Measurements from ENCODE around the gene TBL3. TPM values are rescaled to one million over a fixed set of nuclear protein-coding genes. Genes with fewer than 3 reads are reported as not detected.
"Not testable (repeated sequence)": the region's sequence is repeated elsewhere in the genome, so short reads cannot be mapped to it uniquely, and the experiment has no call there.

Gene TBL3
- total RNA-seq, 2 donors from 2014 or later = 22.6 to 24.4 TPM

DNA sequence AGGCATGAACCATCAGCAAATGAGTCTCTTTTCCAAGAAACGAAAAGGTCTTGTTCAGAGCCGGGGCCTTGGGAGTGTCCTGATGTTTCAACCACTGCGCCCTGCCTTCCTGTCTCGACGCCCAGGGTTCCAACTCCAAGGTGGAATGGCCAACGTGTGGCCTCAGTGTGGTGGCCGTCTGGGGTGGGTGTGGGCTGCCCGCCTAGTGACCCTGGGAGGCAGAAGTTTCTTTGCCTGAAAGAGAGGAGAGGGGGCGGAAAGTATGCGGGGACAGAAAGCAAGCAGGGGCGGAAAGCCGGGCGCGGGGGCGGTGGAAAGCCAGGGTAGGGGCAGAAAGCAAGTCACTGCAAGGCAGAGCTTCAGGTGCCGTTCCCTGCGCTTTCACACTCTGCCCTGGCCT, 32.9 kb upstream of the TBL3 start:
- Mint-ChIP-seq H3K36me3 (ENCODE audit: insufficient read depth in 2 of 2) (peaks cover 2% of the 10 kb centered on the region in 2 donors), H3K27ac (no peak overlapping the region), H3K4me1 (ENCODE audit: low read depth) (peaks cover 17% of the 10 kb centered on the region), H3K4me3 (no peak overlapping the region), H3K9me3 (no peaks in the 10 kb centered on the region), H3K27me3 (ENCODE audit: low read depth) (no peaks in the 10 kb centered on the region)
- ATAC-seq (replicated peaks in 1 of 2) (no peak), DNase-seq (no peak)

DNA sequence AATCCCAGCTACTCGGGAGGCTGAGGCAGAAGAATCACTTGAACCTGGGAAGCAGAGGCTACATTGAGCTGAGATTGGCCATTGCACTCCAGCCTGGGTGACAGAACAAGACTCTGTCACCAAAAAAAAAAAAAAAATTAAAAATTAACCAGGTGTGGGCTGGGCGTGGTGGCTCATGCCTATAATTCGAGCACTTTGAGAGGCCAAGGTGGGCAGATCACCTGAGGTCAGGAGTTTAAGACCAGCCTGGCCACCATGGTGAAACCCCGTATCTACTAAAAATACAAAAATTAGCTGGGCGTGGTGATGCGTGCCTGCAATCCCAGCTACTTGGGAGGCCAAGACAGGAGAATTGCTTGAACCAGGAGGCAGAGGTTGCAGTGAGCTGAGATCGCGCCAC, 32.0 kb upstream of the TBL3 start:
- H3K4me3 Mint-ChIP-seq; H3K27ac Mint-ChIP-seq; H3K27me3 Mint-ChIP-seq (ENCODE audit: low read depth); DNase-seq; ATAC-seq (replicated peaks in 1 of 2); H3K36me3 Mint-ChIP-seq (ENCODE audit: insufficient read depth in 2 of 2); H3K9me3 Mint-ChIP-seq: not testable (repeated sequence)
- H3K4me1 Mint-ChIP-seq (ENCODE audit: low read depth) = peaks cover 26% of the 10 kb centered on the region

DNA sequence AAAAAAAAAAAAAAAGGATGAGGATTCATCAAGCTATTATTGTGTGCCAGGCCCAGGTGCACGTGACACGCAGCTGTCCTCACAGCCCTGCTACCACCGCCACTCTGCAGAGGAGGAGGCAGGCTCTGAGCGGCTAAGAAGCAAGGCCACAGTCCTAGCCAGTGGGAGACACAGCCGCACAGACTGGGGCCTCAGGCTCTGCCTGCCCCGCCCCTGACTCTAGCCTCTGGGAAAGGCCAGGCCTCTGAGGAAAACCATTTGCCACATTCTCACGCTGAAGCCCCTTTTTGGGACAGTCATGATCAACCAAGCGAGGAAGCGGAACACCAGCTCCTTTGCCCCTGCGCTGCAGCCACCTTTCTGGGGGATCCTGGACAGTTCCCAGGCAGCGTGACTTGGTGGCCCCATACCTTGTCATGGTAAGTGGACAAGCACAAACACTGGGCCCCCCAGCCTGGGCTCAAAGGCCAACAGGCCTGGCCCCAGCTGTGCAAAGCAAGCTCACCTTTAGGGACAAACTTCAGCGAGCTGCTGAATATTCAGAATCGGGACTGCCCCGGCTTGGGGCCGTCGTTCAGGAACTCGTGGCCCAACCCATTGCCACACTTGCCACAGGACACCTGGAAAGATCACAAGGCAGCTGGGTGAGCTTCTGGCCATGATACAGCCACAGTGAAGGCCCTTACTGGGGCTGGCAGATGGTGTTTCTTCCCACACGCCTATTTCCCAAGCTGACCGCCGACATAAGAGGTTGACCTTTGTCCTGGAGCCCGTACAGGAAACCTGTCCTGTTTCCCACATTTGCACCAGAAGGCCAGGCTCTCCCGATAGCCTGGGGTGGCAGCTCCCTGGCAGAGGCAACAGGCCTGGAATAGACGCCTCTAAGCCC, 31.3 kb upstream of the TBL3 start:
- no peaks in the 10 kb centered on the region for H3K9me3 Mint-ChIP-seq
- H3K27ac Mint-ChIP-seq = no peak overlapping the region
- DNase-seq = no peak
- H3K36me3 Mint-ChIP-seq (ENCODE audit: insufficient read depth in 2 of 2) = peaks cover 2% of the 10 kb centered on the region in 2 donors
- no peak for ATAC-seq (replicated peaks in 1 of 2)
- H3K4me3 Mint-ChIP-seq = no peak overlapping the region
- no peaks in the 10 kb centered on the region for H3K27me3 Mint-ChIP-seq (ENCODE audit: low read depth)
- H3K4me1 Mint-ChIP-seq (ENCODE audit: low read depth) = peaks cover 29% of the 10 kb centered on the region

DNA sequence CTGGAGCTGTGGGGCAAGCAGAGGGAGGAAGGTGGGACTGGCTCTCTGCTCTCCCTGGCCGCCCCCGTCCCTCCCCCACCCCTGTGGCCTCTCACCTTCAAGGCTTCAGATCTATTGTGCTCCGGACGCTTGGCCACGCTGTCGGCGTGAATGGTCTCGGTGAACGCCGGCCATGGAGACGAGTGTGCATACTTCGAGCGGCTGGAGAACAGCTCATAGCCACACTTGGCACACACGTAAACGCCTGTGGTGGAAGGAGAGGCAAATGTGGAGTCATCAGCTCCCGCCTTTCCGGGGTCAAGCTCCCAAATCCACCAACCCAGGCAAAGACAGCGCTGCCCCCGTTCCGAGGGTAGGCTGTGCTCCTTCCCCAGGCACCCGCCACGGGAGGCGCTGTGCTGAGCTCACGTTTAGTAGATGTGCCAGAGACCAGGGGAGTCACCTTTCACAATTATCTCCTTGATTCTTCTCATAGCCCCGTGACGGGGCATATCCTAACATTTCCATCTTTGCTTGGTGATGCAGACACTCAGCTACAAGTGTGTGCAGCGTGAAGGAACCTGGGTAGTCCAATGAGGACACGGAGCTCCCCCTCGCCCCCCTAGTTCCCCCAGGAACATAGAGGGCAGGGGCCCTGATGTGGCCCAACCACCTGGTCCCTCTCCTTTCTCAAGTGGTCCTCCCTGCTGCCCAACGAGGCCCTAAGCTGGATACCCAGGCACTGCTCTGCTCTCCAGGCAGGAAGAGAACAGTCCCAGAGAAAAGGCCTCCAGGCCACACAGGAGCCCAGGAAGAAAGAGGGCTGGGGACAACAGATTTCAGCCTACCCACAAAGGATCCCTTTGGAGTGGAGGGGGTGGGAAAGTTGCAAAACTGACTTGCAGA, 30.4 kb upstream of the TBL3 start:
- H3K27me3 Mint-ChIP-seq (ENCODE audit: low read depth) = no peaks in the 10 kb centered on the region
- H3K36me3 Mint-ChIP-seq (ENCODE audit: insufficient read depth in 2 of 2) = peaks cover 2% of the 10 kb centered on the region in 2 donors
- peak overlapping the region; percentile 98 for H3K4me3 Mint-ChIP-seq
- DNase-seq (no peak), ATAC-seq (replicated peaks in 1 of 2) (no peak)
- no peaks in the 10 kb centered on the region for H3K9me3 Mint-ChIP-seq
- H3K4me1 Mint-ChIP-seq (ENCODE audit: low read depth) = peaks cover 31% of the 10 kb centered on the region
- H3K27ac Mint-ChIP-seq = no peak overlapping the region

DNA sequence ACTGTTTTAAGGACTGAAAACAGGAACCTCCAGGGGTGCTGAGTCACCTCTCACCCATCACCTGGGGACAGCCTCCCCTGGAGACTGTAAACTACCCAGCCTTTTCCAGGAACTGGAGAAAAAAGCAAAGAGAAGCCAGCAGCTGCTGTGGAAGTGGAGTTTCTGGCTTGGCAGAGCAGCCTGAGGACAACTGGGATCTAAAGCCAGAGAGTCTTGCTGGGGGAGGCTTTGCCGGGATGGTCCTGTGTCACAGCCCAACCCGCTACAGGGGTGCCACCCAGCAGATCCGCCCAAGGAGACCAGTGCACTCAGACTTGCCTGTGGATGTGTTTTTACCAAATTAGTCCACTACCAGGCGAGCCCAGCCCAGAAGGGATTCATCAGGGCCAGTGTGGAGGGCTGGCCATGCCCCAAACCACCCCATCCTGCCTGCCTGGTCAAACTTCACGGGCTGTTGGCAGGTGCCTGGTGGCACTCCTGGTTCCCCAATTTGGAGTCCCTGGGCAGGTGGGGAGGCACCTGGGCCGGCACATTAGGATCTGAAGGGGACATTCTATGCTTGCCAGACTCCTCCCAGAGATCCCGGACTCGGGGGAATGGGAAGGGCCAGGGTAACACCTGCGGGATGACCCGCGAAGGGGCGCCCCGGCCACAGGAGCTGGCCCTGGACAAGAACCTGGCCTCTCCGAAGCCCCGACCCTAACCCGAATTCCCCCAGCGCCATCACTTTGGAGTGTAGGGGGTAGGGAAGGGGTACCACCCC, 29.6 kb upstream of the TBL3 start:
- Mint-ChIP-seq H3K27me3 (ENCODE audit: low read depth) (no peaks in the 10 kb centered on the region), H3K27ac (no peak overlapping the region), H3K4me3 (peak overlapping the region; percentile 98), H3K9me3 (no peaks in the 10 kb centered on the region), H3K36me3 (ENCODE audit: insufficient read depth in 2 of 2) (peaks cover 2% of the 10 kb centered on the region in 2 donors), H3K4me1 (ENCODE audit: low read depth) (peaks cover 31% of the 10 kb centered on the region)
- DNase-seq (no peak), ATAC-seq (replicated peaks in 1 of 2) (no peak)

DNA sequence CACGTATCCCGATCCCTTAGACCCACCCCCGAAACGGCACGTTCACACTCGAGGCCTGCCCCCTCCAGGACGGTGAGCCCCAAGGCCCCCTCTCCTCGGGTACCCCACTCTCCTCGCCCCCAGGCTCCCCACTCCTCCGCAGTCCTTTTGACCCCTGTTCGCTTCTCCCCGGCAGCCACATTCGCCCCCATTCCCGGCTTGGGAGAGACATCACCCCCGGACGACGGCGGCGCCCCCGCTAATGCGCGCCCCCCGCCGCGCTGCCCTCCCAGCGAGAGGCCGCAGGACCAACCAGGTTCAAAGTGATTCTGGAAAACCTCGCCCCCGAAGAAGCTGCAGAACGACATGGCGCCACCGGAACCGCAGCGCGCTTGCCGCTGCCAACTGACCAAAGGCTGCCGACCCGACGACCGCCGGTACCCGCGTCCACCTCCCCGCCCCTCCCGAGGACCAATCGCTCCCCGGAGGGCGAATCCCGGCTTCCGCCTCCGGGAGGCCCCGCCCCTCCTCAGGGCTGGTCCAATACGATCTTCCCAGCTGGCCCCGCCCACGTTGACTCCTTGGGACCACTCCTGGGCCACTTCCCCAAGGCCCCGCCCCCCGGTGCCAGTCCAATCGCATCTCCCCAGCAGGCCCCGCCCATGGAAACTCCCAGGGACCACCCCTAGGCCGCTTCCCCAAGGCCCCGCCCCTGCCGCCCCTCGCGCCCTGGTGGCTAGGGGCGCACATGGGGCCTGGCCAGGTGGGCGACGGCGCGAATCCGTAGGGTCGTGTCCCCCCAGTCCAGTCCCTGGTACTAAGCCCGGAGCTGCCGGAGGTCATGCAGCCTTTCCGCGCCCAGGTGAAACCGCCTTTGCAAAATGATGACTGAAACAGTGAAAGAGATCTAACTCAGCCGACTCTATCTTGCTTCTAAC, 28.8 kb upstream of the TBL3 start, which contains the start of gene MSRB1:
Gene MSRB1 (minus strand): TSS at position 390 of the 917 bp plus-strand sequence. CDS start 43 bp downstream, at position 347.
- no peaks in the 10 kb centered on the region for H3K27me3 Mint-ChIP-seq (ENCODE audit: low read depth)
- peak within 1 kb of the TSS; percentile 94 for H3K27ac Mint-ChIP-seq
- peaks cover 31% of the 10 kb centered on the region for H3K4me1 Mint-ChIP-seq (ENCODE audit: low read depth)
- peak within 1 kb of the TSS; percentile 98 for H3K4me3 Mint-ChIP-seq
- DNase-seq = peak; percentile 100
- H3K36me3 Mint-ChIP-seq (ENCODE audit: insufficient read depth in 2 of 2) = peaks cover 2% of the 10 kb centered on the region in 2 donors
- H3K9me3 Mint-ChIP-seq = no peaks in the 10 kb centered on the region
- peak; percentile 94 to 95 for ATAC-seq (replicated peaks in 1 of 2)

DNA sequence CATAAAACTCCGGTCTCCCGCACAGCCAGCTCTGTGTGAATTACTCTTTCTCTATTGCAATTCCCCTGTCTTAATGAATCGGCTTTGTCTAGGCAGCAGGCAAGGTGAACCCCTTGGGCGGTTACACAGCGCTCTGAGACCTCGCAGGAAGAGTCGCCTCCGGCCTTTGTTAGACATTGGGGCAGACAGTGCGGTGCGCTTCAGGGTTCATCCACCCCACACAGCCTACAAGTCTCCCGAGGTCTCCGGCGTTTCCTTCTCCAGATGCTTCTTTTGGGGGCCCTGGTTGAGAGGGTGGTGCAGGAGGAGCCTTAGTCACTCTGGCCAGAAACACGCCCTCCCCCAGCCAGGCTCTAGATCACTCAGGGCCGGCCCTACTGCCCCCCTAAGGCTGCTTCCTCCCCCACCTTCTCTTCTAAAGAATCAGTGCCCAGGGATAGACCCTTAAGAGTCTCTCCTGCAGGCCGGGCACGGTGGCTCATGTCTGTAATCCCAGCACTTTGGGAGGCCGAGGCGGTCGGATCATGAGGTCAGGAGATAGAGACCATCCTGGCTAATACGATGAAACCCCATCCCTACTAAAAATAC, 27.1 kb upstream of the TBL3 start:
- DNase-seq (no peak), ATAC-seq (replicated peaks in 1 of 2) (no peak)
- Mint-ChIP-seq H3K4me1 (ENCODE audit: low read depth) (peaks cover 31% of the 10 kb centered on the region), H3K4me3 (peak overlapping the region; percentile 98), H3K27me3 (ENCODE audit: low read depth) (no peaks in the 10 kb centered on the region), H3K9me3 (no peaks in the 10 kb centered on the region), H3K27ac (peak overlapping the region; percentile 81), H3K36me3 (ENCODE audit: insufficient read depth in 2 of 2) (peaks cover 2% of the 10 kb centered on the region in 2 donors)

DNA sequence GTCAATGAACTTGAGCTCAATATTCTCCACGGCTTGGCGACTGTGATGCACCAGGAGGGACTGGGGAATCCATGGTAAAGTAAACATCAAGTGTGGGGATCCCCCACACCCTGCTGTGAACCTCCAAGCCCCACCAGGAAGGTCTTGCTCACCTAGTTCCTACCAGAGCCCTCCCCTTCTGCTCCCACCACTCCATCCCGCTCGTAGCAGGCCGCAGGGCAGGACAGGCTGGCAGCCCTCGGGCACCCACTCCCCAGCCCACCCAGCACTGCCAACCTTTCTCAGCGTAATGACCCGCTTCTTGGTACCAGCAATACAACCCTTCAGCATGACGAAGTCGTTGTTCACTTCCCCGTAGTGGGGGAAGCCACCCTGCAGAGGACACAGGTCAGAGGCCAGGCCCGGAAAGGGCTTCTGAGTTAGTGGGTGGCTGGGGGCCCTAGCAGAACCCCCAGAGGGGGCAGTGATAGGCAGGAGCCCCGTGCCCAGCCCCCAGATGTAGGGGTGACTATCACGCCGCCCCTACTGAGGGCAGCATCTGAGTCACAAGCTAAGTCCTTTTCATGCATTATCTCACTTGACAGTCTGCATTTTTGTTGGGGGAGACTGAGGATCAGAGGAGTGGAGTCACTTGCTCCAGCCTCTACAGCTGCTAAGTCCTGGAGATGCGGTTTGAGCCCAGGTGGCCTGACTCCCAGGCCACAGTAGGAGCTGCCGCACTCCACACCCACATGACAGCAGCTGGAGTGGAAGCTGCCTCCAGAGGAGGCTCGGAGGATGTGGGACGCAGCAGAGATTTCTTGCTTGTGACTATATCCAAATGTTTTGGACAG, 26.1 kb upstream of the TBL3 start:
- no peak for DNase-seq
- no peaks in the 10 kb centered on the region for H3K27me3 Mint-ChIP-seq (ENCODE audit: low read depth)
- H3K4me3 Mint-ChIP-seq = no peak overlapping the region
- H3K9me3 Mint-ChIP-seq = no peaks in the 10 kb centered on the region
- peaks cover 2% of the 10 kb centered on the region in 2 donors for H3K36me3 Mint-ChIP-seq (ENCODE audit: insufficient read depth in 2 of 2)
- H3K27ac Mint-ChIP-seq = no peak overlapping the region
- no peak for ATAC-seq (replicated peaks in 1 of 2)
- peaks cover 31% of the 10 kb centered on the region for H3K4me1 Mint-ChIP-seq (ENCODE audit: low read depth)

DNA sequence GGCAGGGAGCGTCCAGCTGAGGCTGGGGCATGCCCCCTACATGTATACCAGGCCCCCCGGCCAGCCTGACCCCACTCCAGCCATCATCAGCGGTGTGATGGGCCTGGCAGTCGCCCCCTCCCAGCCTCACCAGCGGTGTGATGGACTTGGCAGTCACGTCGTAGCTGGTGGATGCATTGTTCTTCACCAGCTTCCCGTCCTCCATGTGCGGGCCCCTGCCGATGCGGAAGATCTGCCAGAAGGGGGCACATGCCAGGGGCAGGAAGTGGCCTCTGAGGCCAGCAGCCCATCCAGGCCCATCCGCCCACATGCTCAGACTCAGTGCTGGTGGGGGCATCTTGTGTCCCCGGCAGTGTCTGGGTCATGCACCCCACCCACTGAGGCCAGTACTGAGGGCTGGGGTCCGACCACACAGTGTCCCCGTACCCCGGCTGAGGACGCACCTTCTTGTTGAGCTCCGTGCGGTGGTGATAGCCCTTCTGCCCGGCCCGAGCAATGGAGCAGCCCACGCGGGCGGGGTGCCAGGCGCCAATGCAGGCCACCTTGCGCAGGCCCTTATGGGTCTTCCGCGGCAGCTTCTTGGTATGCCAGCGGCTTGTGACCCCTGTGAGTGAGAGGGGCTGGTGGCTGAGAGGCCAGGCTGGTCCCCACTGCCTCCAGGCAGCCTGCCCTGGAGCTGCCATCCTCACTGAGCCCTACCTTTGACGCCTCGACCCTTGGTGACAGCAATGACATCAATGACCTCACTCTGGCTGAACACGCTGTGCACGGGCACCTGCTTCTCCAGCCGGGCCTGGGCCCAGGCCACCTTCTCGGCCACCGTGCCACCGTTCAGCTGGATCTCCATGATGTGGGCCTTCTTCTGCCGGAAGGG, 25.1 kb upstream of the TBL3 start:
- DNase-seq (no peak), ATAC-seq (replicated peaks in 1 of 2) (no peak)
- no peak overlapping the region for H3K4me3 Mint-ChIP-seq
- H3K9me3 Mint-ChIP-seq = no peaks in the 10 kb centered on the region
- H3K27me3 Mint-ChIP-seq (ENCODE audit: low read depth) = no peaks in the 10 kb centered on the region
- no peak overlapping the region for H3K27ac Mint-ChIP-seq
- H3K36me3 Mint-ChIP-seq (ENCODE audit: insufficient read depth in 2 of 2) = peaks cover 2% of the 10 kb centered on the region in 2 donors
- H3K4me1 Mint-ChIP-seq (ENCODE audit: low read depth) = peaks cover 26% of the 10 kb centered on the region

DNA sequence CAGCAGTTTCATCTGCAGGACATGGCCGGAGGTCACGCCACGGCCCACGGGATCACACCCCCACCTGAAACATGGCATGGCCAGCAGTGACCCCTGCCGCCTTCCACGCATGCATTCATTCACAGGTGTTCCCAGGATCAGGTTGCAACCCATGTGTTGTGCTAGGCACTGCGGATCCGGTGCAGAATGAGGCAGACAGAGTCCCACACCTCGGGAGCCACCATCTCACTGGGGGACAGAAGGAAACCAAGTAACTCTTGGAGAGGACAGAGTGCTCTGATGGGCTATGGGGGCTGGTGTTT, 24.5 kb upstream of the TBL3 start:
- Mint-ChIP-seq H3K36me3 (ENCODE audit: insufficient read depth in 2 of 2) (peaks cover 2% of the 10 kb centered on the region in 2 donors), H3K4me1 (ENCODE audit: low read depth) (peaks cover 20% of the 10 kb centered on the region), H3K27ac (no peak overlapping the region), H3K27me3 (ENCODE audit: low read depth) (no peaks in the 10 kb centered on the region), H3K4me3 (no peak overlapping the region), H3K9me3 (no peaks in the 10 kb centered on the region)
- ATAC-seq (replicated peaks in 1 of 2) = no peak
- no peak for DNase-seq

Measured in activated T-cell treated with anti-CD3 and anti-CD28 coated beads, Interleukin-2, amount 50 U/mL, for 72 hours (primary cell).